Measurements from ENCODE around the gene MMRN1.

- TF ChIP-seq CTCF (IDR thresholded peaks at IDR 0.05) = no peak
- TF ChIP-seq POLR2A (IDR thresholded peaks at IDR 0.05) = no peak
Observed at GRCh38 chr4:89949782-89950387, 55.2 kb downstream of the MMRN1 start.

Measured in uterus (tissue), 2 donors.